ENCODE data around the gene HNRNPM.

Gene HNRNPM

DNA sequence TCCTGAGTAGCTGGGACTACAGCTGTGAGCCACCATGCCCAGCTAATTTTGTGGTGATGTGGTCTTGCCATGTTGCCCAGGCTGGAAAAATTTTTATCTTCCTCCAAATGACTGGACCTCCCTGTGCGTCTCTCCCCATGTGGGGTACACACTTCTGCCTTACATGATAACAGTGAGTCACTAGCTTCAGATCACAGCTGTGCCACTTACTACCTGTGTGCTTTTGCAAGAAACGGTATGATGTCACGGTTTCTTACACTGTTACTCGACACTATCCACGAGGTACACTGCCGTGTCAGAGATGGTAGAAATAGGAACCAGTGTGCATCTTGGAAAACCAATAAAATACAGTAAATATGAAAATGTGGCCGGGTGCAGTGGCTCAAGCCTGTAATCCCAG is 86.7 kb downstream of the HNRNPM start:
- in situ Hi-C loops (cut with MboI; ENCODE audit: low sequenced_read_pairs, unreplicated experiment) = no loop called here
- DNase-seq (ENCODE audit: low spot score) = no peak
- TF ChIP-seq, protein P1, sequence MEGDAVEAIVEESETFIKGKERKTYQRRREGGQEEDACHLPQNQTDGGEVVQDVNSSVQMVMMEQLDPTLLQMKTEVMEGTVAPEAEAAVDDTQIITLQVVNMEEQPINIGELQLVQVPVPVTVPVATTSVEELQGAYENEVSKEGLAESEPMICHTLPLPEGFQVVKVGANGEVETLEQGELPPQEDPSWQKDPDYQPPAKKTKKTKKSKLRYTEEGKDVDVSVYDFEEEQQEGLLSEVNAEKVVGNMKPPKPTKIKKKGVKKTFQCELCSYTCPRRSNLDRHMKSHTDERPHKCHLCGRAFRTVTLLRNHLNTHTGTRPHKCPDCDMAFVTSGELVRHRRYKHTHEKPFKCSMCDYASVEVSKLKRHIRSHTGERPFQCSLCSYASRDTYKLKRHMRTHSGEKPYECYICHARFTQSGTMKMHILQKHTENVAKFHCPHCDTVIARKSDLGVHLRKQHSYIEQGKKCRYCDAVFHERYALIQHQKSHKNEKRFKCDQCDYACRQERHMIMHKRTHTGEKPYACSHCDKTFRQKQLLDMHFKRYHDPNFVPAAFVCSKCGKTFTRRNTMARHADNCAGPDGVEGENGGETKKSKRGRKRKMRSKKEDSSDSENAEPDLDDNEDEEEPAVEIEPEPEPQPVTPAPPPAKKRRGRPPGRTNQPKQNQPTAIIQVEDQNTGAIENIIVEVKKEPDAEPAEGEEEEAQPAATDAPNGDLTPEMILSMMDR (IDR thresholded peaks at IDR 0.05; ENCODE audit: borderline replicate concordance, control extremely low read depth, extremely low read depth, insufficient read depth, missing control alignments) = no peak

- no peak for DNase-seq (ENCODE audit: low spot score)
- in situ Hi-C loops (cut with MboI; ENCODE audit: low sequenced_read_pairs, unreplicated experiment) = no loop called here
- TF ChIP-seq, protein P1 (IDR thresholded peaks at IDR 0.05; ENCODE audit: borderline replicate concordance, control extremely low read depth, extremely low read depth, insufficient read depth, missing control alignments) = no peak
These were observed 87.5 kb downstream of the HNRNPM start for GRCh38 chr19:8532225-8532624.

DNA sequence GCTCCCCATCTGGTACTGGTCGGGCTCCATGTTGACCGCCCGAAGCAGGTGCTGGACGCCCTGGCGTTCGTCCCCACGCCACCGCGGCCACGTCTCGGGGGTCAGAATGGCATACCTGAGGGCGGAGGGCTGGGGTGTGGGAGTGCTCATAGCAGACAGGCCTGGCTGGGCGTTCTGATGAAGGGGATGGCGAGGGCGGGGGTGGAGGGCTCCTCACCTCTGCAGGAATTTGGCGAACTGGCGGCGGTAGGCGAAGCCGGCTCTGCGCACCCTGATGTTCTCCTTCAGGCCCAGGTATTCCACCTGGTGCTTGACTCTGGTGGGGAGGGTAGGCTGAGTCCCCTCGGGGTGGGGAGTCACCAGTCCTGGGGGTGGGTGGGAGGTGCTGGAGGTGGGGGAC is 91.5 kb downstream of the HNRNPM start:
- TF ChIP-seq, protein P1 (IDR thresholded peaks at IDR 0.05; ENCODE audit: borderline replicate concordance, control extremely low read depth, extremely low read depth, insufficient read depth, missing control alignments) = no peak
- in situ Hi-C loops (cut with MboI; ENCODE audit: low sequenced_read_pairs, unreplicated experiment) = no loop called here
- no peak for DNase-seq (ENCODE audit: low spot score)

GRCh38 chr19:8537099-8537498 is 92.3 kb downstream of the HNRNPM start:
- in situ Hi-C loops (cut with MboI; ENCODE audit: low sequenced_read_pairs, unreplicated experiment) = no loop called here
- TF ChIP-seq, protein P1 (IDR thresholded peaks at IDR 0.05; ENCODE audit: borderline replicate concordance, control extremely low read depth, extremely low read depth, insufficient read depth, missing control alignments) = no peak
- DNase-seq (ENCODE audit: low spot score) = no peak
